LNCAP (cell line): ENCODE data around the gene ASTN2.
A peak's percentile ranks its signal among the peaks of the same experiment; 100 is the strongest.

Experiments used
- TF ChIP-seq, protein P1 (sequence below): fragments of 450-650 bp; IDR thresholded peaks from 2 replicates; pipeline ENCODE4 v1.5.1; 2017; ENCODE audit warnings: mild to moderate bottlenecking

Gene ASTN2

DNA sequence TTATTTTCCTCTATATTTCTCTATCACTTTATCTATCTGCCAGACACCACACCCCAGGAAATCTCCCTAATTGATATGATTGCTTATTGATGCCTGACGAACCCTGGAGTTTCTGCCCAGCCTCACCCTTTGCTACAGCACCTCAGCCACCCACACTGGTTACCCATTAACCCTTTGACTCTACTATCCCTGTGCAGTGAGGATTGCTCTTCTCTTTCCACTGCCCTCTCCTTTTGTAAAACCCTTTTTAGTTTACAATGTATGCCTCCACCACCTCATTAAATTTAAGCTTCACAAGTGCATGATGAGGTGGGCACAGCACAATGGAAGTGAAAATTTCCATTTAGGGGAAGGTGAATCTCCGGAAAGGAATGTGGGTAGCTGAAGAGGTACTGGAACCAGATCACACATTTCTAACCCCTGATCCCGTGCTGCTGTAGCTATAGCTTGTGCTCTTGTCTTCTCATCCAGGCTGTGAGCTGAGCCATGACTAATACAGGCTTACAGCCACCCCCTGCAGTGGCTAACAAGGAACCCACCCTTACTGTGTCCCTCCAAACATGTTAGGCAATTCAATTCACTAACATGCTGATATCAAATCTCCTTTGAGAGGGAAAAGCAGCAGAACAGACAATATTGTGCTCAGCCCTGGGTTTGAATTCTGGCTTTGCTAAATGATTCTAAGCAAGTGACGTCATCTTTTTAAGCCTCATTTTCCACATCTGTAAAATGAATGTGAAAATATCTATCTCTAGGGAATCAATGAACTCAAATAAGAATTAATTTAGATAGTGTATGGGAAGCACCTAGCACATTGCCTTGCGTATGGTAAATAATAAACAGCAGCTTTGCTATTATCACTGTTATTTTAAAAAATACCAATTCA, 914.6 kb downstream of the ASTN2 start:
- TF ChIP-seq, protein P1, sequence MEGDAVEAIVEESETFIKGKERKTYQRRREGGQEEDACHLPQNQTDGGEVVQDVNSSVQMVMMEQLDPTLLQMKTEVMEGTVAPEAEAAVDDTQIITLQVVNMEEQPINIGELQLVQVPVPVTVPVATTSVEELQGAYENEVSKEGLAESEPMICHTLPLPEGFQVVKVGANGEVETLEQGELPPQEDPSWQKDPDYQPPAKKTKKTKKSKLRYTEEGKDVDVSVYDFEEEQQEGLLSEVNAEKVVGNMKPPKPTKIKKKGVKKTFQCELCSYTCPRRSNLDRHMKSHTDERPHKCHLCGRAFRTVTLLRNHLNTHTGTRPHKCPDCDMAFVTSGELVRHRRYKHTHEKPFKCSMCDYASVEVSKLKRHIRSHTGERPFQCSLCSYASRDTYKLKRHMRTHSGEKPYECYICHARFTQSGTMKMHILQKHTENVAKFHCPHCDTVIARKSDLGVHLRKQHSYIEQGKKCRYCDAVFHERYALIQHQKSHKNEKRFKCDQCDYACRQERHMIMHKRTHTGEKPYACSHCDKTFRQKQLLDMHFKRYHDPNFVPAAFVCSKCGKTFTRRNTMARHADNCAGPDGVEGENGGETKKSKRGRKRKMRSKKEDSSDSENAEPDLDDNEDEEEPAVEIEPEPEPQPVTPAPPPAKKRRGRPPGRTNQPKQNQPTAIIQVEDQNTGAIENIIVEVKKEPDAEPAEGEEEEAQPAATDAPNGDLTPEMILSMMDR = no peak

DNA sequence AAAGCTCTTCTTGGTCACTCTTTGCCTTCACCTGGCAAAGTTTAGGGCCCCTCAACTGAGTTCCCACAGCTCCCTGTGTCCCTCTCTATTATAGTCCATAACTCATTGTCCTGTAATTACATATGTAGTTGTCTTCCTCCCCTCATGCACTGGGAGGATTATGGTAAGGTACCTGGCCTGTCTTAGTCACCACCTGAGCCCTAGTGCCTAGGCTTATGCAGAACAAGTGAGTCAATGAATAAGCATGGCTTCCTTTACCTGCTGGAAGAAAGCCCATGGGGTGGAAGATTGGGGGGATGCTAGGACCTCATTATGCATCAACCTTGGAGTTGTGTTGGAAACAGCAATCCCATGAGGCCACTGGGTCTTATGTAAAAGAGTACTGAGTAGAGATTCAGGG, 915.4 kb downstream of the ASTN2 start:
- TF ChIP-seq, protein P1 = no peak

DNA sequence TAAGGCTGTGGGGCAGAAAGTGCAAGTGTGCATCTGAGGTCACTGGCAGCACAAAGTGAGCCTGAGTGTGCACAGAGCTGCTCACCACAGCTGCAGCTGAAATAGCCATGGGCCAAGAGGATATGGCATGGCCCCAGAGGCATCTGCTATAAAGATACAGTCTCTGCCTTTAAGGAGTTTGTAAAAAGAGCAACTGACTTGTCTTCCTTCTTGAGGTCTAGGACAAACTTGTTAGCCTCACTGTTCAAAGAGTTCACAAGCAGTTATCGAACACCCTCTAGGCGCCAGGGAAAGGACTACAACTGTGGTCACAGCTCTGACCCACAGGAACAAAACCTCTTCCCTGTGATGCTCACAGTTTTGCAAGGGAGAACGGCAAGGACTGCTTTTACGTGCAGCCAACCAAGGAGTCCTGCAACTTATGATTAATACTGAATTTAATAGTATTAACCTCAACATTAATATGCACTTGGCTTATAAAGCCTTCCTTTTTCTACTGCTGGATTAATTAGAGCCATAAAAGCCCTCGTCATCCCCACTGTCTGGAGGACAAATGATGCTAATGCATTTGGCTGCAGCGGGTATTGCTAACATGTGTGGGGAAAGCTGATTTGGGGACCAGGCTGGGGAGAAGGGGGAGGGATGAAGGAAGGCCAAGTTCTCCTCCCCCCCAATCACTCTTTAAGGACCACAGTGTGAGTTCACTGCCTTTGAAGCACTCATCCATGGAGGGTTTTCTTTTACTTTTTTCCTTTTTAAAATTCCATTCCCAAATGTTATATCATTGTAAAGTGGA, 917.6 kb downstream of the ASTN2 start:
- TF ChIP-seq, protein P1 = no peak

DNA sequence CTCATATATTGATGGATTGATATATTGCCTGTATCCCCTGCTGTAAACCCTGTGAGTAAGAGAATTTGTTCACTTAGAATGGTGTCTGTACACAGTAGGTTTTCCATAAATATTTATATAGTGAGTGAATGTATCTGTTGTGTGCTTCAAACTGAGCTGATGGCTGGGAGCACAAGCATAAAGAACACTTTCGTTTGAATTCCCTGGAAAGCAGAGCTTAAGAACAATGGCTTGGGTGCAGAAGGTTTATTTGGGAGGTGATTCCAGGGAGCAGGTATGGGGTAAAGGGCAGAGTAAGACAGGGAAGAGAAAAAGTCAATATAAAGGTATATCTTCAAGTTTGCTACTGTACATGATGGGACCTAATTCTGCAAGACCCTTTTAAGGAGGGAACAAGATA, 918.7 kb downstream of the ASTN2 start:
- TF ChIP-seq, protein P1 = no peak

DNA sequence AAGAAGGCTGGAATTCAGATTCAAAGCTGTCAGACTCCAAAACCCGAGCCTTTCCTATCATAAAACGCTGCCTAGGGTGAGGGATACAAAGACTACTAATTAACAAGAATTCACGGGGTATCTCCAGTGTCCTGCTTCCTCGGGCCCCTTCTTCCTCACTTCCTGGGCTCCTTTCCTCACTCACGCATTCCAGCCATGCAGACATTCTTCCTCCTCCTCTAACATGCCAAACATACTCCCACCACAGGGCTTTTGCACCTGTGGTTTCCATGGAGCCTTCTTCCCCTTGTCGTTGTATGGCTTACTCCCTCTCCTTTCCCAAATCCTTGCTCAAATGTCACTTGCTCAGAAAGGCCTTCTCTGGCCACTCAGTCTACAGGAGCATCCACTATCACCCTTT, 919.1 kb downstream of the ASTN2 start:
- TF ChIP-seq, protein P1 = no peak

DNA sequence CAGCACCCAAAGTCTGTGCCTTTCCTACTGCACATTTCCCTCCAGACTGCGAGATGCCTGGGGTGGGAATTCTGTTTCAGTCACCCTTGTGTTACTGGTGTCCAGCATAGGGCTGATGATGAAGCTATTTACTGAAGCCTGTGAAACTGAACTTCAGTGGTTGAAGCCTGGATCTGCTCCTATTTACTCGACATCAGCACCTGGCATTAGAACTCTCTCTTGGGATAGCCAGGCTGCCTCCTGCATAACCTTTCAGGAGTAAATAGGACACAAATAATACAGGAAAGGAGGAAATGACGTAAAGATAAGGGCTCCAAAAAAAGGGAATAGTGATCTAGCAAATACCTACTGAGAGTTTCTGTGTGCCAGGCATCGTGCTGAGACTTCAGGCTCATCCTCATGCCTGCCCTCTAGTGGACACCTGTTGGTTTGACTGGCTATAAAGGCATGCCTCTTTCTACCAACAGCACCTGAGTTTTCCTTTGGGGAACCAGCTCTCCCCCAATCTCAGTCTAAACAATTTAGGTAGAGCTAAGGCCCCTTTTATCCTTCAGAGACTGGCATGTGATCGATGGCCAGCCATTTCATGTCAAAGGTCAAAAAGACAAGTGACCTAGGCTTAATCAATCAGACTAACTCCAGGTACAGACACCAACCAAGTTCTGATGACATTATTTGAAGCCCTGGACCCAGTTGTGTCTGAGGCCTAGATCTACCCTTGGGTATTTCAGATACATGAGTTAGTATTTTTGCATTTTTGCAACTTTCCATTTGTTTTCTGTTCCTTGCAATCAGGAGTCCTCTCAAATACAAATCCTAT, 919.8 kb downstream of the ASTN2 start:
- TF ChIP-seq, protein P1 = peak; percentile 89

DNA sequence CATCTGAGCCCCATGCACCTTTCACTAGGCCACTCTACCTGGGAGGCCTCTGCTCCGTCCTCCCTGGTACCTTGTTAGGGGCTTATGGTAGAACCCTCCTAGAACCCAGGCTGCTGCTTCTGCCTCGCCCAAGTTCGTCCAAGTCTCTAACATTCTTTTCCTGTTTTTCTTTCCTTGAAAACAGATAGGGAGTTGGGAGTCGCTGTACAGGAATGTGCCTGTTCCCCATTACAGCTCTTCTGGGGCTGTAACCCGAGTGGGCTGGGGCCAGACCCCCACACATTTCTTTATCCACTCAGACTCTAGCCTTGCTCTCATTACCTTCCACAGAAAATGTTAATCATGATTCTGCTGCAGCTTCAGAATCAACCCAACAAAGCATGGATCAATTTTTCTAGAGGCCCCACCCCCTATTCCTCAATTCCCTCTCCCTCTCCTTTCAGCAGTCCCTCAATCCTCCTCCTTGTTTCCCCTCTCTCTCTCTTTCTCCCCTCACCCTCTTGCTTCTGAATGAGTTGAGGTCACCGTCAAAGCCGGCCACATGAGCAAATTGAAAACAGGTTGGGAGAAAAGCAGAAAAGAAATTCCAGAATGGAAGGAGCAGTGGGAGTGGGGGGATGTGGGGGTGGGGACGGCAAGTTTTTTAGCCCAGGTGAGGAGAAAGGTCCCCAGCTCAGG, 921.5 kb downstream of the ASTN2 start:
- TF ChIP-seq, protein P1 = no peak
